ENCODE results near the gene ARL4D. TPM values are rescaled to one million over a fixed set of nuclear protein-coding genes. Genes with fewer than 3 reads are reported as not detected.
A peak's percentile ranks its signal among the peaks of the same experiment; 100 is the strongest.

The ARL4D gene
- total and polyA plus RNA-seq, 11 donors = 2.2 to 16.2 (median 4.2) TPM

- Histone ChIP-seq H3K36me3 (no peaks in the 10 kb centered on the region), H3K27me3 (no peaks in the 10 kb centered on the region), H3K27ac (no peak overlapping the region), H3K4me1 (peaks cover 0 to 36% (median 12%) of the 10 kb centered on the region in 12 donors), H3K9me3 (no peaks in the 10 kb centered on the region), H3K4me3 (no peak overlapping the region)
- ATAC-seq (no peak), DNase-seq (no peak)
- TF ChIP-seq POLR2A (IDR thresholded peaks at IDR 0.05) (no peak), CTCF (IDR thresholded peaks at IDR 0.05) (no peak)
- 89 to 95% (median 92%) methylated on average over 6 of the region's 6 CpGs for WGBS, 4 donors
- intact Hi-C loops (cut with DNase I) = loop anchor here in 1 of 10 donors (2.0 kb wide), 1 partner anchor 88 kb away; the partner anchor contains the start of gene DHX8
Observed at GRCh38 chr17:43395165-43395564, 3.6 kb upstream of the ARL4D start.

- intact Hi-C loops (cut with DNase I) = no loop called here
- no peaks in the 10 kb centered on the region for H3K27me3 ChIP-seq
- DNase-seq (no peak), ATAC-seq (no peak)
- no peak overlapping the region for H3K4me3 ChIP-seq
- TF ChIP-seq CTCF (IDR thresholded peaks at IDR 0.05) (no peak), POLR2A (IDR thresholded peaks at IDR 0.05) (no peak)
- WGBS, 4 donors = 73 to 84% (median 77%) methylated on average over 5 of the region's 5 CpGs
- peaks cover 0 to 49% (median 24%) of the 10 kb centered on the region in 12 donors for H3K4me1 ChIP-seq
- no peaks in the 10 kb centered on the region for H3K36me3 ChIP-seq
- no peaks in the 10 kb centered on the region for H3K9me3 ChIP-seq
- peak overlapping the region in 6 of 12 donors; percentile 9 to 42 (median 16) for H3K27ac ChIP-seq
Observed at GRCh38 chr17:43396491-43397060, 2.2 kb upstream of the ARL4D start.

GRCh38 chr17:43399839-43400328 is 1.1 kb downstream of the ARL4D start:
- Histone ChIP-seq H3K27ac (peak overlapping the region in 8 of 12 donors; percentile 52 to 94 (median 83)), H3K36me3 (no peaks in the 10 kb centered on the region), H3K27me3 (no peaks in the 10 kb centered on the region), H3K9me3 (no peaks in the 10 kb centered on the region), H3K4me3 (peak overlapping the region; percentile 64 to 93 (median 76)), H3K4me1 (peaks cover 0 to 42% (median 18%) of the 10 kb centered on the region in 12 donors)
- intact Hi-C loops (cut with DNase I) = loop anchor here in 1 of 10 donors (5.0 kb wide), 1 partner anchor 62 kb away; no protein-coding TSS in a partner anchor
- TF ChIP-seq CTCF (IDR thresholded peaks at IDR 0.05) (no peak), POLR2A (IDR thresholded peaks at IDR 0.05) (no peak)
- DNase-seq (peak in 1 of 5 donors; percentile 69), ATAC-seq (peak in 2 of 4 donors; percentile 18 to 20)
- WGBS, 4 donors = 54 to 62% (median 60%) methylated on average over 26 to 28 of the region's 28 CpGs

GRCh38 chr17:43400943-43401717 is 2.3 kb downstream of the ARL4D start:
- intact Hi-C loops (cut with DNase I) = loop anchor here in 1 of 10 donors (5.0 kb wide), 1 partner anchor 61 kb away; no protein-coding TSS in a partner anchor
- H3K27me3 ChIP-seq = no peaks in the 10 kb centered on the region
- H3K4me3 ChIP-seq = peak overlapping the region in 9 of 12 donors; percentile 72 to 93 (median 77)
- TF ChIP-seq CTCF (IDR thresholded peaks at IDR 0.05) (no peak), POLR2A (IDR thresholded peaks at IDR 0.05) (no peak)
- peak; percentile 30 to 62 (median 37) for ATAC-seq
- DNase-seq = no peak
- peak overlapping the region in 4 of 12 donors; percentile 8 to 94 (median 56) for H3K27ac ChIP-seq
- 52 to 70% (median 66%) methylated on average over 4 of the region's 4 CpGs for WGBS, 4 donors
- H3K9me3 ChIP-seq = no peaks in the 10 kb centered on the region
- H3K36me3 ChIP-seq = no peaks in the 10 kb centered on the region
- peaks cover 0 to 37% (median 18%) of the 10 kb centered on the region in 12 donors for H3K4me1 ChIP-seq

All from heart left ventricle (tissue), 16 donors.